ENCODE measurements around the gene EXPH5.

DNA sequence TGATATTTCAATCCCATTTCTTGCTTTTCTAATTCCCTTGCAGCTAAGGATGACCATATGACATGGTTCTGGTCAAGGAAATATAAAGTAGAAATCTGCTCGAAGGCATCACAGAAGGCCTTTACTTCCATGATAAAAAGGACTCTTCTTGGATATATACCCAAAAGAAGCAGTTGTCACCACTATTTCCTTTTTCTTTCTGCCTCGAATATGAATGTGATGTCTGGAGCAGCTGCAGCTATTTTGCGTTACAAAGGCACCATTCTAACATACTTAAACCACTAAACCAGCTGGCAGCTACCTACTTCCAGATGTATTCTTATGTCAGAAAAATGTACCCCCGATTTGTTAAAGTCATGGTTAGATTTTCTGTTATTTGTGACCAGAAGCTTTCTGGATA is 18.9 kb downstream of the EXPH5 start:
- TF ChIP-seq EZH2 (IDR thresholded peaks at IDR 0.05; ENCODE audit: borderline replicate concordance, low read length): no peak
- TF ChIP-seq, protein P1, sequence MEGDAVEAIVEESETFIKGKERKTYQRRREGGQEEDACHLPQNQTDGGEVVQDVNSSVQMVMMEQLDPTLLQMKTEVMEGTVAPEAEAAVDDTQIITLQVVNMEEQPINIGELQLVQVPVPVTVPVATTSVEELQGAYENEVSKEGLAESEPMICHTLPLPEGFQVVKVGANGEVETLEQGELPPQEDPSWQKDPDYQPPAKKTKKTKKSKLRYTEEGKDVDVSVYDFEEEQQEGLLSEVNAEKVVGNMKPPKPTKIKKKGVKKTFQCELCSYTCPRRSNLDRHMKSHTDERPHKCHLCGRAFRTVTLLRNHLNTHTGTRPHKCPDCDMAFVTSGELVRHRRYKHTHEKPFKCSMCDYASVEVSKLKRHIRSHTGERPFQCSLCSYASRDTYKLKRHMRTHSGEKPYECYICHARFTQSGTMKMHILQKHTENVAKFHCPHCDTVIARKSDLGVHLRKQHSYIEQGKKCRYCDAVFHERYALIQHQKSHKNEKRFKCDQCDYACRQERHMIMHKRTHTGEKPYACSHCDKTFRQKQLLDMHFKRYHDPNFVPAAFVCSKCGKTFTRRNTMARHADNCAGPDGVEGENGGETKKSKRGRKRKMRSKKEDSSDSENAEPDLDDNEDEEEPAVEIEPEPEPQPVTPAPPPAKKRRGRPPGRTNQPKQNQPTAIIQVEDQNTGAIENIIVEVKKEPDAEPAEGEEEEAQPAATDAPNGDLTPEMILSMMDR (conservative IDR thresholded peaks at IDR 0.05 in 1 of 2, IDR thresholded peaks at IDR 0.05 in 1 of 2; ENCODE audit: extremely low read depth in 1 of 2, insufficient read depth in 1 of 2, low read depth in 1 of 2, low read length in 2 of 2): no peak

Measured in mammary epithelial cell (primary cell).